C4-2B (cell line): ENCODE data around the gene ADAP1.

Experiments
- CTCF ChIP-seq: fragments of 450-650 bp; conservative IDR thresholded peaks from 2 replicates; pipeline ENCODE4 v1.5.1; 2017; ENCODE audit warnings: mild to moderate bottlenecking
- ZFX ChIP-seq: fragments of 450-650 bp; IDR thresholded peaks from 2 replicates; pipeline ENCODE4 v1.6.1; 2017

- no peak for TF ChIP-seq CTCF
- TF ChIP-seq ZFX: no peak
Observed at GRCh38 chr7:911791-912480, 42.5 kb downstream of the ADAP1 start.
